Lower lobe of right lung (tissue), 2 donors: ENCODE measurements around the gene ORC5. TPM values are rescaled to one million over a fixed set of nuclear protein-coding genes. Genes with fewer than 3 reads are reported as not detected.

Experiments used
- ATAC-seq, 2 donors: fragments of 200-7000 bp; cut with Tn5 transposase; one replicate each; pipeline ENCODE4 v1.9.1; 2020 to 2022; ENCODE audit warnings: mild to moderate bottlenecking in 2 of 2, moderate library complexity in 2 of 2
- DNase-seq: peaks from one replicate; pipeline ENCODE4 v3.0.0-alpha.2; 2020
- H3K27ac ChIP-seq: fragments of 200-600 bp; one replicate; pipeline ENCODE4 v1.8.0; 2022
- H3K27me3 ChIP-seq: fragments of 200-600 bp; one replicate; pipeline ENCODE4 v1.8.0; 2022; ENCODE audit warnings: low read depth
- H3K36me3 ChIP-seq: fragments of 200-600 bp; one replicate; pipeline ENCODE4 v1.8.0; 2022; ENCODE audit warnings: mild to moderate bottlenecking
- H3K4me1 ChIP-seq: fragments of 200-600 bp; one replicate; pipeline ENCODE4 v1.8.0; 2022
- H3K4me3 ChIP-seq: fragments of 200-600 bp; one replicate; pipeline ENCODE4 v1.8.0; 2022; ENCODE audit warnings: mild to moderate bottlenecking
- H3K9me3 ChIP-seq: fragments of 200-600 bp; one replicate; pipeline ENCODE4 v1.8.0; 2022
- intact Hi-C: fragments of 100-400 bp; cut with DNase I; formaldehyde crosslinking; loops from one replicate; pipeline ENCODE4 v1.11.0; 2022
- total RNA-seq: library from RNA; stranded (reverse); fragmentation: NEBNext Ultra II Directional; extraction: Animal tissue kit (Norgen Biotek cat#: 25700); gene quantifications from one replicate; pipeline ENCODE4 v1.2.1, GENCODE V29; 2021
- TF ChIP-seq, protein P1 (sequence below): fragments of 200-600 bp; IDR thresholded peaks from one replicate; pipeline ENCODE4 v1.8.0; 2022; ENCODE audit warnings: antibody characterized with exemption, mild to moderate bottlenecking
- donor health status: DM: no; HTN: yes; CAD: no; lungs with severe emphysema.

Gene ORC5
- total RNA-seq, 1 donor from 2014 or later = 16.0 TPM

DNA sequence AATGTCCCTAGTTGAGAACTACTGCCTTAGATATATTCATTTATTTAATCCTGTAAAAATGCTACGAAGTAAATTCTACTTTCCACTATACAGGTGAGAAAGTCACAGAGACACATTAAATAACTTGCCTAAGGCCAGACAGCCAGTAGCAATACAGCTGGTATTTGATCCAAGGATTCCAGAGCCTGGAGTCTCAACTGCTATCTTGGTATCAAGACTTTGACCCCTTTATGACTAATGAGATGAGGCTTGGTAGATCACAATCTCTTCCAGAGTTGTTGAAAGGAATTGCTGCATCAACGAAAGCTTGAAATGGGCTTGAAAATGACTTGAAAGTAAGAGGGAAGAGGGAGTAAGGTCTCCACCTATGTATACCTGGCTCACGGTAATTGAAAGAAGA, 83.3 kb downstream of the ORC5 start:
- no peak for ATAC-seq

GRCh38 chr7:104123786-104124185, 84.0 kb downstream of the ORC5 start:
- H3K27me3 ChIP-seq = no peaks in the 10 kb centered on the region
- DNase-seq (no peak), ATAC-seq (no peak)
- intact Hi-C loops = no loop called here
- H3K27ac ChIP-seq = no peak overlapping the region
- TF ChIP-seq, protein P1, sequence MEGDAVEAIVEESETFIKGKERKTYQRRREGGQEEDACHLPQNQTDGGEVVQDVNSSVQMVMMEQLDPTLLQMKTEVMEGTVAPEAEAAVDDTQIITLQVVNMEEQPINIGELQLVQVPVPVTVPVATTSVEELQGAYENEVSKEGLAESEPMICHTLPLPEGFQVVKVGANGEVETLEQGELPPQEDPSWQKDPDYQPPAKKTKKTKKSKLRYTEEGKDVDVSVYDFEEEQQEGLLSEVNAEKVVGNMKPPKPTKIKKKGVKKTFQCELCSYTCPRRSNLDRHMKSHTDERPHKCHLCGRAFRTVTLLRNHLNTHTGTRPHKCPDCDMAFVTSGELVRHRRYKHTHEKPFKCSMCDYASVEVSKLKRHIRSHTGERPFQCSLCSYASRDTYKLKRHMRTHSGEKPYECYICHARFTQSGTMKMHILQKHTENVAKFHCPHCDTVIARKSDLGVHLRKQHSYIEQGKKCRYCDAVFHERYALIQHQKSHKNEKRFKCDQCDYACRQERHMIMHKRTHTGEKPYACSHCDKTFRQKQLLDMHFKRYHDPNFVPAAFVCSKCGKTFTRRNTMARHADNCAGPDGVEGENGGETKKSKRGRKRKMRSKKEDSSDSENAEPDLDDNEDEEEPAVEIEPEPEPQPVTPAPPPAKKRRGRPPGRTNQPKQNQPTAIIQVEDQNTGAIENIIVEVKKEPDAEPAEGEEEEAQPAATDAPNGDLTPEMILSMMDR = no peak
- no peaks in the 10 kb centered on the region for H3K4me1 ChIP-seq
- peaks cover 25% of the 10 kb centered on the region for H3K36me3 ChIP-seq
- no peaks in the 10 kb centered on the region for H3K9me3 ChIP-seq
- no peak overlapping the region for H3K4me3 ChIP-seq

More for the DNA sequence above, 83.3 kb downstream of the ORC5 start:
- no peak for DNase-seq
- Histone ChIP-seq H3K27me3 (no peaks in the 10 kb centered on the region), H3K4me3 (no peak overlapping the region), H3K36me3 (peaks cover 25% of the 10 kb centered on the region), H3K4me1 (no peaks in the 10 kb centered on the region), H3K9me3 (no peaks in the 10 kb centered on the region), H3K27ac (no peak overlapping the region)
- TF ChIP-seq, protein P1 = no peak
- intact Hi-C loops = no loop called here

GRCh38 chr7:104113788-104114187, 94.0 kb downstream of the ORC5 start:
- no peaks in the 10 kb centered on the region for H3K4me1 ChIP-seq
- ATAC-seq = no peak
- H3K36me3 ChIP-seq = no peaks in the 10 kb centered on the region
- no peak overlapping the region for H3K27ac ChIP-seq
- H3K9me3 ChIP-seq = no peaks in the 10 kb centered on the region
- no peak for DNase-seq
- no peaks in the 10 kb centered on the region for H3K27me3 ChIP-seq
- no peak overlapping the region for H3K4me3 ChIP-seq
- TF ChIP-seq, protein P1 = no peak
- intact Hi-C loops = no loop called here

GRCh38 chr7:104112623-104113022, 95.2 kb downstream of the ORC5 start:
- H3K27ac ChIP-seq = no peak overlapping the region
- intact Hi-C loops = no loop called here
- TF ChIP-seq, protein P1 = no peak
- ATAC-seq (no peak), DNase-seq (no peak)
- H3K4me3 ChIP-seq = no peak overlapping the region
- H3K36me3 ChIP-seq = no peaks in the 10 kb centered on the region
- H3K4me1 ChIP-seq = no peaks in the 10 kb centered on the region
- no peaks in the 10 kb centered on the region for H3K9me3 ChIP-seq
- no peaks in the 10 kb centered on the region for H3K27me3 ChIP-seq

DNA sequence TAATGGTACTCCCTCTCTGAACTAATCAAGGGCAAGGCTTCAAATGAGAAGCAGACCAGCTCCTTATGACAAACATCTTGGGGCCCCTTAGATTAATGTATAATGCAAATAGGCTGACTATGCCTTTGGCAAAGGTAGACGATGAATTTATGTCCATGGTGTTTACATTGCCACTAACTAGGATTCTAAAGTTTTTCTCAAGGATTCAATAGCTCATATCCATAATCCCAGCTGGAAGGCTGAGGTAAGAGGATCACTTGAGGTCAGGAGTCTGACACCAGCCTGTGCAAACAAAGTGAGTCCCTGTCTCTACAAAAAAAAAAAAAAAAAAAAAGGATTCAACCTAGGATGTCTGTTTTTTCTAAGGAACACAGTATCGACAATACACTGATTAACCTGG, 96.5 kb downstream of the ORC5 start:
- Histone ChIP-seq H3K27me3 (no peaks in the 10 kb centered on the region), H3K9me3 (no peaks in the 10 kb centered on the region), H3K27ac (no peak overlapping the region), H3K4me3 (no peak overlapping the region), H3K4me1 (no peaks in the 10 kb centered on the region), H3K36me3 (no peaks in the 10 kb centered on the region)
- ATAC-seq = no peak
- intact Hi-C loops = no loop called here
- no peak for DNase-seq
- TF ChIP-seq, protein P1 = no peak
